Measurements from ENCODE around the gene RPL3. TPM values are rescaled to one million over a fixed set of nuclear protein-coding genes. Genes with fewer than 3 reads are reported as not detected.

Gene RPL3
- total RNA-seq, 1 donor from 2014 or later, result 2,294 TPM

DNA sequence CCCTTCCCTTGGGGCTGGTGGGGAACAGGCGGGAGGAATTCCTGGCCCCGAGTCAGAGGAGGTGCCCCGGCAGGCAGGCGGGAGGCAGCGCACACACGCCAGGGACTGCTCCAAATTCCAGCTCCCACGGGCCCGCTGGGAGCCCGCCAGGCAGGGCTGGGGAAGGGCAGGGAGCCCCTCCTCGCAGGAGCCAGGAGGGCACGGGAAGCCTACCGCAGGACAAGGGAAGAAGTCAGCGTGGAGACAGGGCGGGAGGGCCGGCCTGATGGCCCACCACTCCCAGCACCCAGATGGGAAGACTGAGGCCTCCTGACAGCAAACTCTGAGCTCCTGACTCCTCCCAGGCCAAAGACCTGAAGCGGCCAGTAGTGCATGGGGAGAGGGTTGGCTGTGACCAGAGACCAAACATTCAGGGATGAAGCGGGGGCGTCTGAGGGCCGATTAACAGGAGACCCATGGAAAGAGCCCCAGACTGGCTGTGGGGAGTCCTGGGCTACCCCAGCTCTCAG lies 22.4 kb downstream of the RPL3 start:
- Mint-ChIP-seq H3K4me3 (no peak overlapping the region), H3K4me1 (peaks cover 42% of the 10 kb centered on the region), H3K9me3 (no peaks in the 10 kb centered on the region), H3K27me3 (ENCODE audit: low read depth) (peaks cover 7% of the 10 kb centered on the region), H3K36me3 (ENCODE audit: low read depth) (no peaks in the 10 kb centered on the region), H3K27ac (ENCODE audit: unreplicated experiment) (no peak overlapping the region)
- TF ChIP-seq, protein P1, sequence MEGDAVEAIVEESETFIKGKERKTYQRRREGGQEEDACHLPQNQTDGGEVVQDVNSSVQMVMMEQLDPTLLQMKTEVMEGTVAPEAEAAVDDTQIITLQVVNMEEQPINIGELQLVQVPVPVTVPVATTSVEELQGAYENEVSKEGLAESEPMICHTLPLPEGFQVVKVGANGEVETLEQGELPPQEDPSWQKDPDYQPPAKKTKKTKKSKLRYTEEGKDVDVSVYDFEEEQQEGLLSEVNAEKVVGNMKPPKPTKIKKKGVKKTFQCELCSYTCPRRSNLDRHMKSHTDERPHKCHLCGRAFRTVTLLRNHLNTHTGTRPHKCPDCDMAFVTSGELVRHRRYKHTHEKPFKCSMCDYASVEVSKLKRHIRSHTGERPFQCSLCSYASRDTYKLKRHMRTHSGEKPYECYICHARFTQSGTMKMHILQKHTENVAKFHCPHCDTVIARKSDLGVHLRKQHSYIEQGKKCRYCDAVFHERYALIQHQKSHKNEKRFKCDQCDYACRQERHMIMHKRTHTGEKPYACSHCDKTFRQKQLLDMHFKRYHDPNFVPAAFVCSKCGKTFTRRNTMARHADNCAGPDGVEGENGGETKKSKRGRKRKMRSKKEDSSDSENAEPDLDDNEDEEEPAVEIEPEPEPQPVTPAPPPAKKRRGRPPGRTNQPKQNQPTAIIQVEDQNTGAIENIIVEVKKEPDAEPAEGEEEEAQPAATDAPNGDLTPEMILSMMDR (conservative IDR thresholded peaks at IDR 0.05), result no peak
- no peak for DNase-seq (ENCODE audit: low read depth, low spot score)

DNA sequence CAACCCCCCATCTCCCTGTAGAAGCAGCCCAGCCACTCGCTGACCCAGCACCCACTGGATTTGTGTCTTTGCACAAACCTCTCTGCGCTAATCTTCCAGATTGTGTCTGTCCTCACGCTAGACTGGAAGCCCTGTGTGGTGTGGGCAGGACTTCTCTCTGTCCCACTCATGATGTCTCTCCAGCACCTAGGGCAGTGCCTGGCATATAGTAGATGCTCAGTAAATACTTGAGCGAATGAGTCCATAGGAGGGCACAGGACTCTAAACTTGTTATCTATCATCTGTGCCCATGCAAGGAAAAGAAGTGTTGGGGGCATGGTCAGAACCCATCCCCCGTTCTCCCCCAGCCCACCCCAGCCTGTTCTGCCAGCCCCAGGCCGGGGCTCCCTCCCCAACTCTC lies 22.9 kb downstream of the RPL3 start:
- H3K4me1 Mint-ChIP-seq, result peaks cover 43% of the 10 kb centered on the region
- H3K27me3 Mint-ChIP-seq (ENCODE audit: low read depth), result peaks cover 7% of the 10 kb centered on the region
- H3K9me3 Mint-ChIP-seq, result no peaks in the 10 kb centered on the region
- H3K4me3 Mint-ChIP-seq, result no peak overlapping the region
- DNase-seq (ENCODE audit: low read depth, low spot score), result no peak
- peak overlapping the region; percentile 91 for H3K27ac Mint-ChIP-seq (ENCODE audit: unreplicated experiment)
- H3K36me3 Mint-ChIP-seq (ENCODE audit: low read depth), result no peaks in the 10 kb centered on the region
- TF ChIP-seq, protein P1 (conservative IDR thresholded peaks at IDR 0.05), result no peak

DNA sequence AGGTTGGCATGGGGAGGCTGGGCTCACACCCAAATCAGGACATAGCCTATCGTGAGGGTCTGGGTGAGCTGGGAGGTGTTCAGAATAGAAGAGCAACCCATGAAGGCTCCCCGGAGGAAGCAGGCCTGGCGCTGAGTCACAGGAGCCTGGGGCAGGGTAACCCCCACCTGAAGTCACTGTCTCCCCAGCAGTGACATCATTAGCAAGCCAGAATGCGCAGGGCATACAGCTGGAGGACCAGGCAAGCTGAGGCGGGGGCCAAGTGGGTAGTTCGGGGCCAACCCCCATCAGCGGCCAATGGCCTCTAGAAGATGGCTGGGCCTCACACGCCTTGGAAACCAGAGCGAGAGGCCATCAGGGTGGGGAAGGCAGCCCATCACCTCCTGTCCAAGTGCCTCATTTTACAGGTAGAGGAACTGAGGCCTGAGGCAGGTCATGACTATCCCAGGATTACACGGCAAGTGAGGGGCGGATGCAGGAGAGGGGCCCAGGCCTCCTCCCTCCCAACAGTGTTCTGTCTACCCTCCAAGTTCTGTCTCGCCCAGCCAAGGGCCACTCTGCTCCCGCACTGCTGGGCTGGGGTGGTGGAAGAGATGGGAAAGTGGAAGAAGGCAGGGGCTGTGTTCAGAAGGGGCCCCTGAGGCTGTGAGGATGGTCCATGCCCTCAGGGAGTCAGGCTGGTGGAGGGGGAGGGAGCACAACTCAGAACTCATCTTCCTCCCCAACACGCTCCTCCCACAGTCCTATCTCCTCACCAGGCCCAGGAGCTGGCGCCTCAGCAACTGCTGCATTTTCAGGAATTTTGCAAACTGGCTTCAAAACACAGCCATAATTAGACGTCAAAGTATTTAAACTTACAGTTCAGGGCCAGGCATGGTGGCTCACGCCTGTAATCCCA lies 24.6 kb downstream of the RPL3 start:
- no peaks in the 10 kb centered on the region for H3K36me3 Mint-ChIP-seq (ENCODE audit: low read depth)
- no peak overlapping the region for H3K4me3 Mint-ChIP-seq
- peaks cover 31% of the 10 kb centered on the region for H3K4me1 Mint-ChIP-seq
- no peak for DNase-seq (ENCODE audit: low read depth, low spot score)
- TF ChIP-seq, protein P1 (conservative IDR thresholded peaks at IDR 0.05), result no peak
- H3K9me3 Mint-ChIP-seq, result no peaks in the 10 kb centered on the region
- H3K27me3 Mint-ChIP-seq (ENCODE audit: low read depth), result no peaks in the 10 kb centered on the region
- H3K27ac Mint-ChIP-seq (ENCODE audit: unreplicated experiment), result no peak overlapping the region

DNA sequence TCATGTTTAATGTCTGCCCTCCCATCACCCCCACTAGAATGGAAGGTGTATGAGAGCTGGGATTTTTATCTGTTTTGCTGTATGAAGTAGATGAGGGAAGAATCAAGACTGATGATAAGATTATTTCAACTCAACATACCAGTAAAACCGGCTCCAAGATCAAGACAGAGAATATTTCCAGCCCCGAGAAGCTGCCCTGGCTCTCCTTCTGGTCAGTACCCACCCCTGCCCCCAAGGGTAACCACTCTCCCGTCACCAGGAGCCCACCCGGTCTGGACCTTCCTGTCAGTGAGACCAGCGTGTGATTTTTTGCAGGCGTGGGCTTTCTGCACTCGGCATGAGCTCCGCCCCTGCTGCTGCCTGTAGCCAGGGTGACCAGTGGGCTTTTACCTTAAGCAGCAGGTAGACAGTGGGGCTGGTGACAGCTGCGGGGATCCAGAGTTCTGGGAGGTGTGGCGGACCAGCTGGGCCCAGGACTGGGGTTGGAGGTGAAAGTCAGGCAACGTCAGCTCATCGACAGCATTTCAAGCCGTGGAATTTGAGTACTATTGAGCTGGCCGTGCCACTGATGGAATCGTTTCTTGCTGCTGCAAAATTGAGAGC lies 25.6 kb downstream of the RPL3 start:
- Mint-ChIP-seq H3K4me1 (peaks cover 28% of the 10 kb centered on the region), H3K27me3 (ENCODE audit: low read depth) (no peaks in the 10 kb centered on the region), H3K27ac (ENCODE audit: unreplicated experiment) (peak overlapping the region; percentile 57), H3K36me3 (ENCODE audit: low read depth) (no peaks in the 10 kb centered on the region), H3K9me3 (no peaks in the 10 kb centered on the region), H3K4me3 (no peak overlapping the region)
- DNase-seq (ENCODE audit: low read depth, low spot score), result no peak
- TF ChIP-seq, protein P1 (conservative IDR thresholded peaks at IDR 0.05), result no peak

DNA sequence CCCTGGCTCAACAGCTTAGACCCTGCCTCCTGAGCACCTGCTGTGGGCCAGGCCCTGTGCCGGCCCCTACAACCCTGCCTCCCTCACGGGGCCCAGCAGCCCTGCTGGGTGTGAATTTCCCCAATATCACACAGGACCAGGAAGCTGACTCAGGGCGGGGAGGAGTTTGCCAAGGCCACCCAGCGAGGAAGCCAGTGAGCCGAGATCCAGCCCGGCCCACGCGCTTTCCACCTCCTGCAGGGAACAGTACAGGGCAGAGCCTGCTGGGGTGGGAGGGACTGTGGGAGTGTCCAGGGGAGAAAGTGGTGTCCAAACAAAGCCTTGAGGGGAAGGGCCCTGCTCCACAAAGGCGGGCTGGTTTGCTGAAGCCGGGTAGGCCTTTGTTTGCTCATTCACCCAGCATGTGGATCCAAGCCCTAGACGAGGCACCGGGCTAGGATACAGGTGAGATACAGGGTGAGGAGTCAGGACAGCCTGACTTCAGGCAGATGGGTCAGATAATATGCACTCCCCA lies 26.8 kb downstream of the RPL3 start:
- H3K27me3 Mint-ChIP-seq (ENCODE audit: low read depth), result no peaks in the 10 kb centered on the region
- H3K36me3 Mint-ChIP-seq (ENCODE audit: low read depth), result no peaks in the 10 kb centered on the region
- H3K4me1 Mint-ChIP-seq, result peaks cover 22% of the 10 kb centered on the region
- no peak overlapping the region for H3K4me3 Mint-ChIP-seq
- DNase-seq (ENCODE audit: low read depth, low spot score), result peak; percentile 34
- peak overlapping the region; percentile 90 for H3K27ac Mint-ChIP-seq (ENCODE audit: unreplicated experiment)
- TF ChIP-seq, protein P1 (conservative IDR thresholded peaks at IDR 0.05), result no peak
- H3K9me3 Mint-ChIP-seq, result no peaks in the 10 kb centered on the region
